MM.1S (cell line): ENCODE measurements around the gene INPP4A.

Experiments used
- CTCF ChIP-seq: fragments of 300-600 bp; sonication (generic); IDR thresholded peaks from 2 replicates; pipeline ENCODE4 v1.5.1; 2016; ENCODE audit warnings: antibody characterized with exemption, low read length, mixed read lengths
- EZH2 ChIP-seq: fragments of 300-600 bp; sonication (generic); optimal IDR thresholded peaks from 2 replicates; pipeline ENCODE3; 2017; ENCODE audit warnings: low read depth, mild to moderate bottlenecking, antibody characterized with exemption, low read length, mixed read lengths
- EZH2phosphoT487 ChIP-seq: fragments of 300-600 bp; sonication (generic); IDR thresholded peaks from 2 replicates; pipeline ENCODE4 v1.6.1; 2018; ENCODE audit warnings: antibody characterized with exemption, low read length

DNA sequence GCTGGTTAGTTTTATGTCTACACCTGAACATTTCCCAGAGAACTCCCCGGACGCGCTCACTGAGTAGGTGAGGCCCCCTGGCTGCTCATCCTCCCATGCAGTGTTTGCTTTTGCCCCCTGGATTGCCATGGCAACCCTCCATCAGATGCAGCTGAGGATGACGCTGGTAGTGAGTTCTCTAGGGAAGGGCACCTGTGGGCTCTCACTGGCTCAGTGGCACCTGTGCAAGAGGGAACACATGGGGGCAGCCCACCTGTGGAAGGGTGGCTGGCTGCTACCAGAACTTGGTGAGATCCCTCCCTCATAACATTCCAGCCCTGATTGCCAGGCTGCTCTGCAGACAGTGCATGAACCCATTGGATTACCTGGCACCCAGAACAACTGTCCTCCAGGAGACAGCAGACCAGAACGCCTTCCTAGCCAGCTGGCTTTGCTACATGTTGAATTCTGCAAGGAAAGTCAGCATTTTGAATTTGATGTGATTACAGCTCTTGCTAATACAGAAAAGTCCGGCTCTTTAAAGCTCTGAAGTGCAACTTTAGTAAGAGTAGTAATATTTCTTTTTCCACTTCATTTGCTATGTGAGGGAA, 142.0 kb downstream of the INPP4A start:
- no peak for TF ChIP-seq CTCF
- no peak for TF ChIP-seq EZH2phosphoT487
- TF ChIP-seq EZH2 = no peak
